ENCODE results near the gene FAM89B. TPM values are rescaled to one million over a fixed set of nuclear protein-coding genes. Genes with fewer than 3 reads are reported as not detected.

The FAM89B gene
- polyA plus RNA-seq, 3 donors, result 51.3 to 139 (median 70.8) TPM

- H3K27ac Mint-ChIP-seq, result no peak overlapping the region
- H3K4me1 Mint-ChIP-seq, result peaks cover 16% of the 10 kb centered on the region
- Histone ChIP-seq H3K79me2 (ENCODE audit: insufficient read depth, low read length) (peaks cover 43% of the 10 kb centered on the region), H3K27me3 (ENCODE audit: control insufficient read depth in 2 of 2, insufficient read depth in 2 of 2, low read length in 2 of 2) (no peaks in the 10 kb centered on the region), H3K36me3 (replicated peaks in 1 of 2; ENCODE audit: control insufficient read depth in 1 of 2, insufficient read depth in 2 of 2, low read length in 2 of 2) (peaks cover 89 to 91% of the 10 kb centered on the region in 2 donors), H3K4me2 (replicated peaks; ENCODE audit: extremely low read depth, low read length, poor library complexity, severe bottlenecking) (no peak overlapping the region), H3K4me3 (replicated peaks in 1 of 3; ENCODE audit: low read depth in 2 of 3, low read length in 3 of 3) (no peak overlapping the region), H3K4me1 (ENCODE audit: control insufficient read depth in 1 of 2, insufficient read depth in 2 of 2, low read length in 2 of 2) (peaks cover 11 to 16% of the 10 kb centered on the region in 2 donors), H3K9ac (ENCODE audit: insufficient read depth, low read length, poor library complexity, severe bottlenecking) (no peak overlapping the region), H4K20me1 (ENCODE audit: insufficient read depth, low read length) (peaks cover 85% of the 10 kb centered on the region), H3K9me3 (replicated peaks in 1 of 2; ENCODE audit: control insufficient read depth in 1 of 2, insufficient read depth in 1 of 2, low read length in 2 of 2) (no peaks in the 10 kb centered on the region), H3K27ac (ENCODE audit: low read depth in 1 of 2, low read length in 2 of 2) (no peak overlapping the region), H2AFZ (ENCODE audit: insufficient read depth, low read depth, low read length, poor library complexity, severe bottlenecking) (no peak overlapping the region)
- no peak for DNase-seq
- no peak overlapping the region for H3K4me3 Mint-ChIP-seq
- peaks cover 59 to 96% of the 10 kb centered on the region in 2 donors for H3K36me3 Mint-ChIP-seq
- H3K27me3 Mint-ChIP-seq (ENCODE audit: low read depth in 3 of 3), result no peaks in the 10 kb centered on the region
- WGBS (ENCODE audit: insufficient coverage), result 96% methylated on average over 12 of the region's 14 CpGs
- no peaks in the 10 kb centered on the region for H3K9me3 Mint-ChIP-seq
- intact Hi-C loops (cut with micrococcal nuclease), result loop anchor here (10.0 kb wide), 3 partner anchors 83 to 373 kb away; no protein-coding TSS in a partner anchor
- no peak for TF ChIP-seq CTCF (IDR thresholded peaks at IDR 0.05)
These were observed 49.1 kb downstream of the FAM89B start for GRCh38 chr11:65621460-65621859.

DNA sequence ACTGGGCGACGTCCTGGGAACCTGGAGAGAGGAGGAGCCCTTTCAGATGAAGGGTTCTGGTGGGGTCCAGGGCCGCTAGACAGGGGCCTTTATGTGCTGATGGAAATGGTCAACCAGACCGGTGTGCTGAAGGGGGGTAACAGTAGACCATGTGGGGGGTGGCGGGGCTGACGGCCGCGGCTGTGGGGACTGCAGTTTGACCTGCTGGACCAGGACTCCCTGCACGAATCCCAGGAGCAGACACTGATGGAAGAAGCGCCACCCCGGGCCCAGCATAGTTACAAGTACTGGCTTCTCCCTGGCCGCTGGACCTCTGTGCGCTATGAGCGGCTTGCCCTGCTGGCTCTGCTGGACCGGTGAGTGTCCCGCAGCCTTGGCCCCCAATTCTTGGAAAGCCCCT, 49.7 kb downstream of the FAM89B start:
- no peak for DNase-seq
- no peak overlapping the region for H2AFZ ChIP-seq (ENCODE audit: insufficient read depth, low read depth, low read length, poor library complexity, severe bottlenecking)
- TF ChIP-seq CTCF (IDR thresholded peaks at IDR 0.05), result no peak
- intact Hi-C loops (cut with micrococcal nuclease), result loop anchor here (10.0 kb wide), 3 partner anchors 83 to 373 kb away; no protein-coding TSS in a partner anchor
- Mint-ChIP-seq H3K27me3 (ENCODE audit: low read depth in 3 of 3) (no peaks in the 10 kb centered on the region), H3K4me1 (peaks cover 10% of the 10 kb centered on the region), H3K36me3 (peaks cover 61 to 96% of the 10 kb centered on the region in 2 donors), H3K4me3 (no peak overlapping the region), H3K9me3 (no peaks in the 10 kb centered on the region), H3K27ac (peak overlapping the region in 1 of 7 donors; percentile 21)
- peaks cover 92 to 93% of the 10 kb centered on the region in 2 donors for H3K36me3 ChIP-seq (replicated peaks in 1 of 2; ENCODE audit: control insufficient read depth in 1 of 2, insufficient read depth in 2 of 2, low read length in 2 of 2)
- H3K9ac ChIP-seq (ENCODE audit: insufficient read depth, low read length, poor library complexity, severe bottlenecking), result no peak overlapping the region
- no peak overlapping the region for H3K27ac ChIP-seq (ENCODE audit: low read depth in 1 of 2, low read length in 2 of 2)
- H3K79me2 ChIP-seq (ENCODE audit: insufficient read depth, low read length), result peaks cover 40% of the 10 kb centered on the region
- 97% methylated on average over 16 of the region's 16 CpGs for WGBS (ENCODE audit: insufficient coverage)
- peaks cover 81% of the 10 kb centered on the region for H4K20me1 ChIP-seq (ENCODE audit: insufficient read depth, low read length)
- no peak overlapping the region for H3K4me3 ChIP-seq (replicated peaks in 1 of 3; ENCODE audit: low read depth in 2 of 3, low read length in 3 of 3)
- no peaks in the 10 kb centered on the region for H3K9me3 ChIP-seq (replicated peaks in 1 of 2; ENCODE audit: control insufficient read depth in 1 of 2, insufficient read depth in 1 of 2, low read length in 2 of 2)
- peaks cover 5 to 11% of the 10 kb centered on the region in 2 donors for H3K4me1 ChIP-seq (ENCODE audit: control insufficient read depth in 1 of 2, insufficient read depth in 2 of 2, low read length in 2 of 2)
- H3K27me3 ChIP-seq (ENCODE audit: control insufficient read depth in 2 of 2, insufficient read depth in 2 of 2, low read length in 2 of 2), result no peaks in the 10 kb centered on the region
- no peak overlapping the region for H3K4me2 ChIP-seq (replicated peaks; ENCODE audit: extremely low read depth, low read length, poor library complexity, severe bottlenecking)
